Measurements from ENCODE around the gene NUP188. TPM values are rescaled to one million over a fixed set of nuclear protein-coding genes. Genes with fewer than 3 reads are reported as not detected.

NUP188 gene
- total RNA-seq, 2 donors from 2014 or later: 110 to 115 TPM

GRCh38 chr9:128908372-128908771 is 39.1 kb upstream of the NUP188 start:
- H3K4me1 Mint-ChIP-seq: peaks cover 18% of the 10 kb centered on the region
- H3K27me3 Mint-ChIP-seq: no peaks in the 10 kb centered on the region
- H3K9me3 Mint-ChIP-seq: no peaks in the 10 kb centered on the region
- peaks cover 50% of the 10 kb centered on the region for H3K36me3 Mint-ChIP-seq (ENCODE audit: low read depth)
- no peak for ATAC-seq (replicated peaks)
- H3K4me3 Mint-ChIP-seq: no peak overlapping the region
- H3K27ac Mint-ChIP-seq: no peak overlapping the region

- Mint-ChIP-seq H3K27me3 (no peaks in the 10 kb centered on the region), H3K9me3 (no peaks in the 10 kb centered on the region), H3K27ac (peak overlapping the region; percentile 22), H3K4me1 (peaks cover 18% of the 10 kb centered on the region), H3K36me3 (ENCODE audit: low read depth) (peaks cover 57% of the 10 kb centered on the region), H3K4me3 (peak overlapping the region; percentile 12)
- no peak for ATAC-seq (replicated peaks)
These were observed 37.6 kb upstream of the NUP188 start for GRCh38 chr9:128909859-128910258.

GRCh38 chr9:128910906-128911305 is 36.6 kb upstream of the NUP188 start:
- Mint-ChIP-seq H3K4me3 (no peak overlapping the region), H3K4me1 (peaks cover 18% of the 10 kb centered on the region), H3K9me3 (no peaks in the 10 kb centered on the region), H3K27me3 (no peaks in the 10 kb centered on the region), H3K27ac (no peak overlapping the region), H3K36me3 (ENCODE audit: low read depth) (peaks cover 64% of the 10 kb centered on the region)
- no peak for ATAC-seq (replicated peaks)

- H3K27ac Mint-ChIP-seq: peak overlapping the region; percentile 91
- H3K9me3 Mint-ChIP-seq: no peaks in the 10 kb centered on the region
- peaks cover 68% of the 10 kb centered on the region for H3K36me3 Mint-ChIP-seq (ENCODE audit: low read depth)
- H3K27me3 Mint-ChIP-seq: no peaks in the 10 kb centered on the region
- peak overlapping the region; percentile 58 for H3K4me3 Mint-ChIP-seq
- H3K4me1 Mint-ChIP-seq: peaks cover 18% of the 10 kb centered on the region
- ATAC-seq (replicated peaks): no peak
These were observed 35.9 kb upstream of the NUP188 start for GRCh38 chr9:128911529-128912035.

- H3K27me3 Mint-ChIP-seq: no peaks in the 10 kb centered on the region
- H3K27ac Mint-ChIP-seq: peak overlapping the region; percentile 91
- H3K4me3 Mint-ChIP-seq: peak overlapping the region; percentile 58
- peaks cover 72% of the 10 kb centered on the region for H3K36me3 Mint-ChIP-seq (ENCODE audit: low read depth)
- no peaks in the 10 kb centered on the region for H3K9me3 Mint-ChIP-seq
- H3K4me1 Mint-ChIP-seq: peaks cover 18% of the 10 kb centered on the region
- peak; percentile 86 for ATAC-seq (replicated peaks)
These were observed 35.1 kb upstream of the NUP188 start for GRCh38 chr9:128912270-128912853.

- Mint-ChIP-seq H3K4me1 (peaks cover 18% of the 10 kb centered on the region), H3K36me3 (ENCODE audit: low read depth) (peaks cover 72% of the 10 kb centered on the region), H3K27ac (peak overlapping the region; percentile 91), H3K27me3 (no peaks in the 10 kb centered on the region), H3K4me3 (peak overlapping the region; percentile 58), H3K9me3 (no peaks in the 10 kb centered on the region)
- no peak for ATAC-seq (replicated peaks)
These were observed 34.2 kb upstream of the NUP188 start for GRCh38 chr9:128913048-128913900.

- peak overlapping the region; percentile 45 for H3K4me3 Mint-ChIP-seq
- H3K27ac Mint-ChIP-seq: peak overlapping the region; percentile 54
- no peaks in the 10 kb centered on the region for H3K9me3 Mint-ChIP-seq
- H3K4me1 Mint-ChIP-seq: peaks cover 16% of the 10 kb centered on the region
- no peaks in the 10 kb centered on the region for H3K27me3 Mint-ChIP-seq
- peak; percentile 73 for ATAC-seq (replicated peaks)
- peaks cover 64% of the 10 kb centered on the region for H3K36me3 Mint-ChIP-seq (ENCODE audit: low read depth)
These were observed 33.3 kb upstream of the NUP188 start for GRCh38 chr9:128913995-128914772.

GRCh38 chr9:128916204-128916603 is 31.3 kb upstream of the NUP188 start:
- H3K27ac Mint-ChIP-seq: no peak overlapping the region
- H3K9me3 Mint-ChIP-seq: no peaks in the 10 kb centered on the region
- H3K27me3 Mint-ChIP-seq: no peaks in the 10 kb centered on the region
- peaks cover 16% of the 10 kb centered on the region for H3K4me1 Mint-ChIP-seq
- H3K4me3 Mint-ChIP-seq: no peak overlapping the region
- ATAC-seq (replicated peaks): no peak
- H3K36me3 Mint-ChIP-seq (ENCODE audit: low read depth): peaks cover 50% of the 10 kb centered on the region

GRCh38 chr9:128916745-128917144 is 30.8 kb upstream of the NUP188 start:
- H3K27me3 Mint-ChIP-seq: no peaks in the 10 kb centered on the region
- H3K9me3 Mint-ChIP-seq: no peaks in the 10 kb centered on the region
- peaks cover 48% of the 10 kb centered on the region for H3K36me3 Mint-ChIP-seq (ENCODE audit: low read depth)
- no peak for ATAC-seq (replicated peaks)
- peaks cover 16% of the 10 kb centered on the region for H3K4me1 Mint-ChIP-seq
- no peak overlapping the region for H3K27ac Mint-ChIP-seq
- no peak overlapping the region for H3K4me3 Mint-ChIP-seq

GRCh38 chr9:128917151-128917849 is 30.2 kb upstream of the NUP188 start:
- no peaks in the 10 kb centered on the region for H3K9me3 Mint-ChIP-seq
- H3K4me3 Mint-ChIP-seq: no peak overlapping the region
- ATAC-seq (replicated peaks): no peak
- peaks cover 45% of the 10 kb centered on the region for H3K36me3 Mint-ChIP-seq (ENCODE audit: low read depth)
- no peaks in the 10 kb centered on the region for H3K27me3 Mint-ChIP-seq
- no peak overlapping the region for H3K27ac Mint-ChIP-seq
- peaks cover 14% of the 10 kb centered on the region for H3K4me1 Mint-ChIP-seq

GRCh38 chr9:128918921-128919320 is 28.6 kb upstream of the NUP188 start:
- no peak for ATAC-seq (replicated peaks)
- peaks cover 4% of the 10 kb centered on the region for H3K4me1 Mint-ChIP-seq
- peak overlapping the region; percentile 70 for H3K27ac Mint-ChIP-seq
- no peaks in the 10 kb centered on the region for H3K27me3 Mint-ChIP-seq
- no peak overlapping the region for H3K4me3 Mint-ChIP-seq
- peaks cover 34% of the 10 kb centered on the region for H3K36me3 Mint-ChIP-seq (ENCODE audit: low read depth)
- no peaks in the 10 kb centered on the region for H3K9me3 Mint-ChIP-seq

- peaks cover 31% of the 10 kb centered on the region for H3K36me3 Mint-ChIP-seq (ENCODE audit: low read depth)
- H3K27ac Mint-ChIP-seq: peak overlapping the region; percentile 70
These were observed 28.0 kb upstream of the NUP188 start for GRCh38 chr9:128919402-128920089.

GRCh38 chr9:128920381-128921058 is 27.0 kb upstream of the NUP188 start, which contains the start of gene PHYHD1:
PHYHD1 (plus strand) TSS chr9:128920982; CDS start chr9:128922324, 1,342 bp downstream.
- Mint-ChIP-seq H3K27ac (no peak within 1 kb of the TSS), H3K27me3 (no peaks in the 10 kb centered on the region)

More at GRCh38 chr9:128919402-128920089, 28.0 kb upstream of the NUP188 start:
- H3K4me3 Mint-ChIP-seq: no peak overlapping the region
- no peaks in the 10 kb centered on the region for H3K9me3 Mint-ChIP-seq
- no peak for ATAC-seq (replicated peaks)
- no peaks in the 10 kb centered on the region for H3K27me3 Mint-ChIP-seq
- H3K4me1 Mint-ChIP-seq: peaks cover 4% of the 10 kb centered on the region

More at GRCh38 chr9:128920381-128921058, 27.0 kb upstream of the NUP188 start, which contains the start of gene PHYHD1:
- H3K36me3 Mint-ChIP-seq (ENCODE audit: low read depth): peaks cover 25% of the 10 kb centered on the region
- H3K9me3 Mint-ChIP-seq: no peaks in the 10 kb centered on the region
- H3K4me1 Mint-ChIP-seq: peaks cover 4% of the 10 kb centered on the region
- H3K4me3 Mint-ChIP-seq: no peak within 1 kb of the TSS
- no peak for ATAC-seq (replicated peaks)
